GM12891 (cell line): ENCODE results near the gene SBNO1.

Experiments
- PAX5 ChIP-seq: IDR thresholded peaks from 2 replicates; pipeline ENCODE4 v1.6.1; 2011; ENCODE audit warnings: low read length, moderate library complexity, mild to moderate bottlenecking; ENCODE audit not compliant: insufficient read depth, severe bottlenecking
- POLR2A ChIP-seq: IDR thresholded peaks from 2 replicates; pipeline ENCODE4 v1.6.1; 2011; ENCODE audit warnings: low read depth, low read length, control low read depth

- TF ChIP-seq POLR2A = no peak
- TF ChIP-seq PAX5 = no peak
These were observed 29.2 kb downstream of the SBNO1 start for GRCh38 chr12:123335490-123335889.
